IMR-90 (cell line): ENCODE results near the gene LMO1. TPM values are rescaled to one million over a fixed set of nuclear protein-coding genes. Genes with fewer than 3 reads are reported as not detected.

Experiments used
- ATAC-seq: fragments of 200-7000 bp; cut with Tn5 transposase; 2 replicates; pipeline ENCODE4 v1.9.1; 2020; ENCODE audit warnings: low read depth, mild to moderate bottlenecking, moderate library complexity
- BruUV-seq: library from RNA; stranded (reverse); fragments of 400-500 nt; replicated peaks from 2 replicates; lab custom pipeline; 2021; lab: Mats Ljungman, UMichigan
- CTCF ChIA-PET: fragments of 300-600 bp; formaldehyde crosslinking; extraction: SDS; loops from one replicate; lab custom pipeline; 2021; ENCODE audit warnings: antibody characterized with exemption; lab: Yijun Ruan, JAX
- POLR2A ChIA-PET: fragments of 300-600 bp; sonication (Branson Sonifier 250); formaldehyde crosslinking; loops from one replicate; lab custom pipeline; 2022; ENCODE audit warnings: antibody characterized with exemption; ENCODE audit not compliant: unreplicated experiment; lab: Charles Lee
- DNase-seq: peaks from one replicate; pipeline ENCODE4 v3.0.0; 2013
- H2AFZ ChIP-seq: replicated peaks from 2 replicates; pipeline ENCODE3; 2013; ENCODE audit warnings: low read length, mild to moderate bottlenecking; ENCODE audit not compliant: poor library complexity
- H2AK5ac ChIP-seq: 2 replicates; pipeline ENCODE4 v1.6.1; 2013; ENCODE audit warnings: low read depth, low read length, inconsistent platforms
- H2AK9ac ChIP-seq: replicated peaks from 2 replicates; pipeline ENCODE3; 2013; ENCODE audit warnings: mild to moderate bottlenecking, low read depth, low read length, moderate library complexity; ENCODE audit not compliant: poor library complexity
- H2BK120ac ChIP-seq: 2 replicates; pipeline ENCODE4 v1.6.1; 2013; ENCODE audit warnings: low read depth, low read length, inconsistent platforms
- H2BK15ac ChIP-seq: 3 replicates; pipeline ENCODE4 v1.6.1; 2013; ENCODE audit warnings: low read depth, low read length, inconsistent platforms
- H2BK20ac ChIP-seq: 2 replicates; pipeline ENCODE4 v1.6.1; 2013; ENCODE audit warnings: low read depth, mild to moderate bottlenecking, inconsistent platforms, low read length, moderate library complexity
- H2BK5ac ChIP-seq: 2 replicates; pipeline ENCODE4 v1.6.1; 2013; ENCODE audit warnings: mild to moderate bottlenecking, low read depth, low read length, inconsistent platforms; ENCODE audit not compliant: poor library complexity, severe bottlenecking
- H3K14ac ChIP-seq: replicated peaks from 2 replicates; pipeline ENCODE4 v1.6.1; 2013; ENCODE audit warnings: low read depth, low read length, inconsistent platforms
- H3K18ac ChIP-seq: 2 replicates; pipeline ENCODE4 v1.6.1; 2013; ENCODE audit warnings: low read depth, low read length, control low read depth
- H3K23ac ChIP-seq: 2 replicates; pipeline ENCODE4 v1.6.1; 2013; ENCODE audit warnings: low read depth, low read length, inconsistent platforms
- H3K27ac ChIP-seq: 2 replicates; pipeline ENCODE4 v1.5.1; 2013; ENCODE audit warnings: mild to moderate bottlenecking, control low read depth, low read length; ENCODE audit not compliant: insufficient read depth
- H3K27me3 ChIP-seq: 2 replicates; pipeline ENCODE4 v1.6.1; 2013; ENCODE audit warnings: low read length; ENCODE audit not compliant: control insufficient read depth, insufficient read depth
- H3K36me3 ChIP-seq: 2 replicates; pipeline ENCODE4 v1.6.1; 2013; ENCODE audit warnings: low read length, mixed read lengths; ENCODE audit not compliant: control insufficient read depth, insufficient read depth
- H3K4ac ChIP-seq: 2 replicates; pipeline ENCODE4 v1.6.1; 2013; ENCODE audit warnings: low read depth, low read length, inconsistent platforms
- H3K4me1 ChIP-seq: 2 replicates; pipeline ENCODE4 v1.6.1; 2013; ENCODE audit warnings: low read length, mixed read lengths; ENCODE audit not compliant: control insufficient read depth, insufficient read depth
- H3K4me2 ChIP-seq: 2 replicates; pipeline ENCODE4 v1.6.1; 2013; ENCODE audit warnings: low read depth, mild to moderate bottlenecking, control low read depth, low read length, moderate library complexity
- H3K4me3 ChIP-seq: 2 replicates; pipeline ENCODE4 v1.5.1; 2013; ENCODE audit warnings: low read depth, mild to moderate bottlenecking, control low read depth, low read length, moderate library complexity; ENCODE audit not compliant: insufficient read depth
- H3K56ac ChIP-seq: 2 replicates; pipeline ENCODE4 v1.6.1; 2013; ENCODE audit warnings: low read length, inconsistent platforms; ENCODE audit not compliant: insufficient read depth; ENCODE audit errors: extremely low read depth
- H3K79me1 ChIP-seq, 2 experiments: 2 replicates each; pipeline ENCODE4 v1.6.1; 2013; ENCODE audit warnings: low read length in 2 of 2, inconsistent platforms in 1 of 2, low read depth in 1 of 2
- H3K9ac ChIP-seq: 2 replicates; pipeline ENCODE4 v1.6.1; 2013; ENCODE audit warnings: low read depth, low read length, control low read depth
- H3K9me1 ChIP-seq: 2 replicates; pipeline ENCODE4 v1.6.1; 2013; ENCODE audit warnings: low read length, inconsistent platforms; ENCODE audit not compliant: insufficient read depth
- H3K9me3 ChIP-seq: 2 replicates; pipeline ENCODE4 v1.6.1; 2013; ENCODE audit warnings: low read length; ENCODE audit not compliant: control insufficient read depth, insufficient read depth
- H4K20me1 ChIP-seq: 2 replicates; pipeline ENCODE4 v1.6.1; 2013; ENCODE audit warnings: low read length, inconsistent platforms; ENCODE audit not compliant: insufficient read depth
- H4K5ac ChIP-seq: 2 replicates; pipeline ENCODE4 v1.6.1; 2013; ENCODE audit warnings: mild to moderate bottlenecking, low read depth, low read length, control low read depth
- H4K8ac ChIP-seq, 2 experiments: 2 replicates each; pipeline ENCODE4 v1.6.1; 2013; ENCODE audit warnings: low read depth in 2 of 2, low read length in 2 of 2, control low read depth in 1 of 2, inconsistent platforms in 1 of 2
- H4K91ac ChIP-seq: 2 replicates; pipeline ENCODE4 v1.6.1; 2013; ENCODE audit warnings: low read depth, low read length, inconsistent platforms; ENCODE audit not compliant: insufficient read depth
- BHLHE40 ChIP-seq: fragments of 150-350 bp; IDR thresholded peaks from 2 replicates; pipeline ENCODE4 v1.6.1; 2016; ENCODE audit warnings: mild to moderate bottlenecking, low read depth, low read length
- CEBPB ChIP-seq: IDR thresholded peaks from 2 replicates; pipeline ENCODE4 v1.6.1; 2012; ENCODE audit warnings: low read depth, low read length, improper control_type of control experiment
- CTCF ChIP-seq: conservative IDR thresholded peaks from 2 replicates; pipeline ENCODE4 v1.5.1; 2012; ENCODE audit warnings: mild to moderate bottlenecking, low read depth, low read length, improper control_type of control experiment
- ELK1 ChIP-seq: fragments of 150-350 bp; IDR thresholded peaks from 2 replicates; pipeline ENCODE4 v1.6.1; 2016; ENCODE audit warnings: low read depth, mild to moderate bottlenecking, low read length, moderate library complexity, borderline replicate concordance
- FOS ChIP-seq: fragments of 150-350 bp; IDR thresholded peaks from 2 replicates; pipeline ENCODE4 v1.6.1; 2016; ENCODE audit warnings: low read depth, low read length
- MAFK ChIP-seq: IDR thresholded peaks from 2 replicates; pipeline ENCODE4 v1.6.1; 2012; ENCODE audit warnings: low read depth, low read length, improper control_type of control experiment
- NFE2L2 ChIP-seq: fragments of 150-350 bp; IDR thresholded peaks from 2 replicates; pipeline ENCODE4 v1.6.1; 2016; ENCODE audit warnings: low read depth, mild to moderate bottlenecking, low read length
- POLR2A ChIP-seq: IDR thresholded peaks from 2 replicates; pipeline ENCODE4 v1.6.1; 2012; ENCODE audit warnings: mild to moderate bottlenecking, low read depth, low read length
- RAD21 ChIP-seq: IDR thresholded peaks from 2 replicates; pipeline ENCODE4 v1.6.1; 2012; ENCODE audit warnings: low read length, improper control_type of control experiment
- RCOR1 ChIP-seq: IDR thresholded peaks from 2 replicates; pipeline ENCODE4 v1.6.1; 2012; ENCODE audit warnings: mild to moderate bottlenecking, low read length, improper control_type of control experiment; ENCODE audit not compliant: insufficient replicate concordance
- RFX5 ChIP-seq: IDR thresholded peaks from 2 replicates; pipeline ENCODE4 v1.8.0; 2012; ENCODE audit warnings: low read depth, mild to moderate bottlenecking, low read length, moderate library complexity
- WGBS, 2 experiments: methylation state at CpG; one replicate each; pipeline versions ENCODE4 v1.1.5 to v1.1.7; 2013; ENCODE audit warnings: missing lambda C conversion rate in 2 of 2; ENCODE audit not compliant: insufficient read length in 1 of 2; ENCODE audit errors: extremely low coverage in 2 of 2; 5-methylcytosine and 5-hydroxymethylcytosine counted together
- dilution Hi-C: fragments of 300-500 bp; cut with HindIII; formaldehyde crosslinking; loops from one replicate; pipeline ENCODE4 v1.14.3; 2018; ENCODE audit warnings: low sequenced_read_pairs; ENCODE audit not compliant: unreplicated experiment
- in situ Hi-C: fragments of 300-500 bp; cut with MboI; formaldehyde crosslinking; loops from 3 replicates; pipeline ENCODE4 v1.14.3; 2019; ENCODE audit warnings: low sequenced_read_pairs, inconsistent platforms, mixed read lengths
- intact Hi-C: fragments of 100-400 bp; cut with micrococcal nuclease; formaldehyde crosslinking; loops from 2 replicates; pipeline ENCODE4 v1.10.0; 2022
- polyA plus RNA-seq, 3 experiments: library from polyadenylated mRNA; depleted of rRNA; stranded (reverse); fragments of >200 nt; gene quantifications; 2 replicates each; pipeline ENCODE4 v1.2.3, GENCODE V29; 2012; ENCODE audit warnings: low replicate concordance in 1 of 3
- total RNA-seq: library from RNA; depleted of rRNA; stranded (reverse); fragments of >200 nt; gene quantifications from 2 replicates; pipeline ENCODE4 v1.2.3, GENCODE V29; 2012

LMO1 gene
- total and polyA plus RNA-seq, 2 of the 4 experiments (the other 2 are of a cell fraction) = not detected

- no peak overlapping the region for H3K27ac ChIP-seq
- no peak for ATAC-seq
- no peak overlapping the region for H2AK9ac ChIP-seq
- ChIA-PET POLR2A (no interaction called here), CTCF (no interaction called here)
- no peak overlapping the region for H3K4me3 ChIP-seq
- H2AK5ac ChIP-seq = no peak overlapping the region
- WGBS, 2 experiments = no CpG with 5 or more reads among the region's 10 CpGs
- H3K9me3 ChIP-seq = no peaks in the 10 kb centered on the region
- H3K4me2 ChIP-seq = no peak overlapping the region
- no peak overlapping the region for H2BK5ac ChIP-seq
- no peak overlapping the region for H3K14ac ChIP-seq
- H3K56ac ChIP-seq = no peak overlapping the region
- peaks cover 26% of the 10 kb centered on the region for H3K27me3 ChIP-seq
- no peak overlapping the region for H2BK15ac ChIP-seq
- no peak overlapping the region for H3K4ac ChIP-seq
- dilution Hi-C loops = no loop called here
- H3K9ac ChIP-seq = no peak overlapping the region
- H4K8ac ChIP-seq = no peak overlapping the region
- H3K18ac ChIP-seq = no peak overlapping the region
- H3K9me1 ChIP-seq = no peaks in the 10 kb centered on the region
- H4K20me1 ChIP-seq = no peaks in the 10 kb centered on the region
- in situ Hi-C loops = no loop called here
- no peak overlapping the region for H2BK120ac ChIP-seq
- H4K5ac ChIP-seq = no peak overlapping the region
- H3K36me3 ChIP-seq = no peaks in the 10 kb centered on the region
- H2BK20ac ChIP-seq = no peak overlapping the region
- no peak overlapping the region for H3K23ac ChIP-seq
- no peak for DNase-seq
- TF ChIP-seq RAD21 = no peak
- TF ChIP-seq CTCF = no peak
- TF ChIP-seq NFE2L2 = no peak
- TF ChIP-seq FOS = no peak
- TF ChIP-seq MAFK = no peak
- no peak for TF ChIP-seq RCOR1
- TF ChIP-seq BHLHE40 = no peak
- TF ChIP-seq ELK1 = no peak
- no peak for TF ChIP-seq POLR2A
- no peak for TF ChIP-seq CEBPB
- TF ChIP-seq RFX5 = no peak
- BruUV-seq = no TSS peak
- H3K79me1 ChIP-seq = no peaks in the 10 kb centered on the region
- no peaks in the 10 kb centered on the region for H3K4me1 ChIP-seq
- no peak overlapping the region for H2AFZ ChIP-seq
- no peak overlapping the region for H4K91ac ChIP-seq
- intact Hi-C loops = no loop called here
Measured at GRCh38 chr11:8311366-8311765, 47.7 kb upstream of the LMO1 start.
